ENCODE measurements around the gene LURAP1L. TPM values are rescaled to one million over a fixed set of nuclear protein-coding genes. Genes with fewer than 3 reads are reported as not detected.

The LURAP1L gene
- total RNA-seq, 2 donors from 2014 or later = 19.3 to 42.5 TPM

GRCh38 chr9:12748954-12749353 lies 25.9 kb upstream of the LURAP1L start:
- Histone ChIP-seq H3K9ac (ENCODE audit: low read depth in 2 of 2, low read length in 2 of 2) (no peak overlapping the region), H3K4me3 (no peak overlapping the region), H3K27ac (peak overlapping the region; percentile 56), H3K27me3 (no peaks in the 10 kb centered on the region), H3K36me3 (no peaks in the 10 kb centered on the region), H3K9me3 (no peaks in the 10 kb centered on the region), H3K4me1 (no peaks in the 10 kb centered on the region)
- TF ChIP-seq, protein P1, sequence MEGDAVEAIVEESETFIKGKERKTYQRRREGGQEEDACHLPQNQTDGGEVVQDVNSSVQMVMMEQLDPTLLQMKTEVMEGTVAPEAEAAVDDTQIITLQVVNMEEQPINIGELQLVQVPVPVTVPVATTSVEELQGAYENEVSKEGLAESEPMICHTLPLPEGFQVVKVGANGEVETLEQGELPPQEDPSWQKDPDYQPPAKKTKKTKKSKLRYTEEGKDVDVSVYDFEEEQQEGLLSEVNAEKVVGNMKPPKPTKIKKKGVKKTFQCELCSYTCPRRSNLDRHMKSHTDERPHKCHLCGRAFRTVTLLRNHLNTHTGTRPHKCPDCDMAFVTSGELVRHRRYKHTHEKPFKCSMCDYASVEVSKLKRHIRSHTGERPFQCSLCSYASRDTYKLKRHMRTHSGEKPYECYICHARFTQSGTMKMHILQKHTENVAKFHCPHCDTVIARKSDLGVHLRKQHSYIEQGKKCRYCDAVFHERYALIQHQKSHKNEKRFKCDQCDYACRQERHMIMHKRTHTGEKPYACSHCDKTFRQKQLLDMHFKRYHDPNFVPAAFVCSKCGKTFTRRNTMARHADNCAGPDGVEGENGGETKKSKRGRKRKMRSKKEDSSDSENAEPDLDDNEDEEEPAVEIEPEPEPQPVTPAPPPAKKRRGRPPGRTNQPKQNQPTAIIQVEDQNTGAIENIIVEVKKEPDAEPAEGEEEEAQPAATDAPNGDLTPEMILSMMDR (IDR thresholded peaks at IDR 0.05) = no peak
- intact Hi-C loops (cut with DNase I) = no loop called here
- DNase-seq = no peak

DNA sequence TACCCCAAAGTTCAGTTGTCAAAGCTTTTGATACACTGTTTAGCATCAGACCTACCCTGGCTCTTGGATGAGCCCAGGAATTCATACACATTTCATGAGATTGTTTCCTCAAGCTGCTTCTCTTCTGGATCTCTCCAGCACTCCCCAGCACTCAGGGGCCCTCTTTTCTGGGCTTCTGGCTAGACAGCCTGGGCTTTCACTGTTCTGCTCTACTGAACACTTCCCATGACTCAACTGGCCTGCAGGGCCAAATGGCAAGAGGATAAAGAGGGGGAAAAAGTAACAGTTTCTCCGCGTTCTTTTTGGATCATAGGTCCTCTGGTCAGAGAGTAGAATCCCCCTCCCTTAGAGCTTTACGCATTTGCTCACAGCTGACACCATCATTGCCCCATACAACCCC lies 20.9 kb upstream of the LURAP1L start:
- intact Hi-C loops (cut with DNase I) = no loop called here

DNA sequence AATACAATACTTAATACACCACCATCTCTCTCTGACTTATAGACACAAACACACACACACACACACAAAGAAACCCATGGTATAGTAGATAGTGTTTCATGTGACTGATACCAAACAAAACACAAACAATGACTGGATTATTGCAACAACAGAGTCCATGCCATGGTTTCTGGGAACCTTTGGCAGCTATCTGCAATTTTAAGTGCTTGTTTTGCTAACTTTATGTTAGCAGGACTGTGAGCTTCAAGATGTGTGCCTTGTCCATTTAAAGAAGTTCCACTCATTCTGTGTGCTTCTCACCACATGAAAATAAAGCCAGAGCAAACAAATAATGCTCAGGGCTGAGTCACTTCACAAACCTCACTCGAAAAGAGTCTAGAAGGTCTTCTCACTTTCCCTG lies 15.1 kb upstream of the LURAP1L start:
- intact Hi-C loops (cut with DNase I) = no loop called here
- no peaks in the 10 kb centered on the region for H3K9me3 ChIP-seq
- TF ChIP-seq, protein P1 (IDR thresholded peaks at IDR 0.05) = no peak
- no peak overlapping the region for H3K4me3 ChIP-seq
- H3K36me3 ChIP-seq = no peaks in the 10 kb centered on the region
- H3K27me3 ChIP-seq = no peaks in the 10 kb centered on the region
- DNase-seq = no peak
- no peaks in the 10 kb centered on the region for H3K4me1 ChIP-seq
- H3K27ac ChIP-seq = no peak overlapping the region
- no peak overlapping the region for H3K9ac ChIP-seq (ENCODE audit: low read depth in 2 of 2, low read length in 2 of 2)

More for the DNA sequence above, 20.9 kb upstream of the LURAP1L start:
- Histone ChIP-seq H3K36me3 (no peaks in the 10 kb centered on the region), H3K27me3 (no peaks in the 10 kb centered on the region), H3K9ac (ENCODE audit: low read depth in 2 of 2, low read length in 2 of 2) (no peak overlapping the region), H3K27ac (no peak overlapping the region), H3K4me1 (no peaks in the 10 kb centered on the region), H3K9me3 (no peaks in the 10 kb centered on the region), H3K4me3 (no peak overlapping the region)
- DNase-seq = no peak
- TF ChIP-seq, protein P1 (IDR thresholded peaks at IDR 0.05) = no peak

DNA sequence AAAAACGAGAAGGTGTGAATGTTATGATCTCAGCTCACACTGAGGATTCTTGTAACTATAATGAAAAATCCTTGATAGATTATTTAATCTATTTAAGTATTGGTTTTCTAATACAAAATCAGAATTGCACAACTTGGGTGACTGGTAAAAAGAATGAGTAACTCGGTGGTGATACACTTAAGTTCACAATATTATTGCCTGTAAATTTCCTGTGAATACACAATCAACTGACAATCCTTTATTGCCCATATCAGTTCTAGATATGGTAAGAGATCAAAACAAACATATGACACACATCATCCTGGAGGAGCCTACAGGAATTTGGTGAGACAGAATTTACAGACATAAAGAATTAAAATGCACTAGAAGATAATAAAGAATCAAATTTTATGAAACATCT lies 14.1 kb upstream of the LURAP1L start:
- no peaks in the 10 kb centered on the region for H3K4me1 ChIP-seq
- no peaks in the 10 kb centered on the region for H3K36me3 ChIP-seq
- intact Hi-C loops (cut with DNase I) = no loop called here
- H3K27me3 ChIP-seq = no peaks in the 10 kb centered on the region
- TF ChIP-seq, protein P1 (IDR thresholded peaks at IDR 0.05) = no peak
- H3K27ac ChIP-seq = no peak overlapping the region
- DNase-seq = no peak
- no peak overlapping the region for H3K9ac ChIP-seq (ENCODE audit: low read depth in 2 of 2, low read length in 2 of 2)
- no peak overlapping the region for H3K4me3 ChIP-seq
- H3K9me3 ChIP-seq = no peaks in the 10 kb centered on the region

- Histone ChIP-seq H3K36me3 (no peaks in the 10 kb centered on the region), H3K27me3 (no peaks in the 10 kb centered on the region), H3K9ac (ENCODE audit: low read depth in 2 of 2, low read length in 2 of 2) (no peak overlapping the region), H3K27ac (peak overlapping the region; percentile 32), H3K4me3 (no peak overlapping the region), H3K9me3 (no peaks in the 10 kb centered on the region), H3K4me1 (no peaks in the 10 kb centered on the region)
- intact Hi-C loops (cut with DNase I) = no loop called here
- no peak for DNase-seq
- TF ChIP-seq, protein P1 (IDR thresholded peaks at IDR 0.05) = no peak
Observed at GRCh38 chr9:12764150-12764549, 10.7 kb upstream of the LURAP1L start.

Measured in colonic mucosa (tissue), 4 donors.